ENCODE data around the gene PHLDB2. TPM values are rescaled to one million over a fixed set of nuclear protein-coding genes. Genes with fewer than 3 reads are reported as not detected.

The PHLDB2 gene
- total RNA-seq, 1 experiment from 2014 or later: 90.1 TPM

DNA sequence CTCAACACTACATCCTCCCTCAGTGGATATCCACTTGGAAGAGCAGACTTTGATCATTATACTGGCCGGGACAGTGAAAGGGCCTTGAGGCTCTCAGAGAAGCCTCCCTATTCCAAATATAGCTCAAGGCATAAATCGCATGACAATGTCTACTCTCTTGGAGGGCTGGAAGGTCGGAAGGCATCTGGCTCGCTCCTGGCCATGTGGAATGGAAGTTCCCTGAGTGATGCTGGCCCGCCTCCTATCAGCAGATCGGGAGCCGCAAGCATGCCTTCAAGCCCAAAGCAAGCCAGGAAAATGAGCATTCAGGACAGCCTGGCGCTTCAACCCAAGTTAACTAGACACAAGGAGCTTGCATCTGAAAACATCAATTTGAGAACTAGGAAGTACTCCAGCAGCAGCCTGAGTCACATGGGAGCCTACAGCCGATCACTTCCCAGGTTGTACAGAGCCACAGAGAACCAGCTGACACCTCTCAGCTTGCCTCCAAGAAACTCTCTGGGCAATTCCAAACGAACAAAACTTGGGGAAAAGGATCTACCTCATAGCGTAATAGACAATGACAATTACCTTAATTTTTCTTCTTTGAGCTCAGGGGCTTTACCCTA, 25.4 kb downstream of the PHLDB2 start:
- Histone ChIP-seq H3K4me2 (ENCODE audit: low read length) (no peak overlapping the region), H3K27me3 (ENCODE audit: low read length) (no peaks in the 10 kb centered on the region), H2AFZ (ENCODE audit: low read length) (no peak overlapping the region), H3K4me3 (ENCODE audit: low read length) (no peak overlapping the region), H3K4me1 (ENCODE audit: insufficient read depth, low read length) (peaks cover 13% of the 10 kb centered on the region; the same call in 1 of the 2 replicates), H4K20me1 (ENCODE audit: low read length) (peaks cover 24% of the 10 kb centered on the region; the same call in 1 of the 2 replicates), H3F3A (ENCODE audit: low read length, unreplicated experiment) (no peaks in the 10 kb centered on the region), H3K9me2 (replicated peaks; ENCODE audit: low read length) (no peaks in the 10 kb centered on the region), H3K27ac (ENCODE audit: low read length) (no peak overlapping the region), H3K36me3 (ENCODE audit: low read depth, low read length) (peaks cover 58% of the 10 kb centered on the region), H3K9me3 (ENCODE audit: low read length) (no peaks in the 10 kb centered on the region), H3K9ac (ENCODE audit: low read length) (no peak overlapping the region), H3K79me2 (ENCODE audit: low read length) (peaks cover 100% of the 10 kb centered on the region)
- BruUV-seq (replicated peaks): TSS peak; percentile 30
- intact Hi-C loops (cut with micrococcal nuclease): no loop called here
- TF ChIP-seq EZH2 (IDR thresholded peaks at IDR 0.05; ENCODE audit: low read length, unreplicated experiment) (no peak), EZH2phosphoT487 (IDR thresholded peaks at IDR 0.05; ENCODE audit: borderline replicate concordance, low read length) (no peak), CTCF (conservative IDR thresholded peaks at IDR 0.05; ENCODE audit: low read depth, low read length) (no peak)
- DNase-seq (no peak), ATAC-seq (no peak)
- ChIA-PET POLR2A (ENCODE audit: unreplicated experiment) (interaction anchor here (0.5 to 0.6 kb wide), 2 partner anchors 112 to 129 kb away, joined by 3 to 5 read pairs; no protein-coding TSS in a partner anchor), CTCF (no interaction called here)

- Histone ChIP-seq H3K9ac (ENCODE audit: low read length) (no peak overlapping the region), H2AFZ (ENCODE audit: low read length) (no peak overlapping the region), H3K4me3 (ENCODE audit: low read length) (no peak overlapping the region), H3K4me1 (ENCODE audit: insufficient read depth, low read length) (peaks cover 23% of the 10 kb centered on the region), H3F3A (ENCODE audit: low read length, unreplicated experiment) (no peaks in the 10 kb centered on the region), H3K4me2 (ENCODE audit: low read length) (no peak overlapping the region), H3K36me3 (ENCODE audit: low read depth, low read length) (peaks cover 51% of the 10 kb centered on the region), H3K27me3 (ENCODE audit: low read length) (no peaks in the 10 kb centered on the region), H3K79me2 (ENCODE audit: low read length) (peaks cover 100% of the 10 kb centered on the region), H3K9me2 (replicated peaks; ENCODE audit: low read length) (no peaks in the 10 kb centered on the region), H3K27ac (ENCODE audit: low read length) (no peak overlapping the region), H3K9me3 (ENCODE audit: low read length) (no peaks in the 10 kb centered on the region), H4K20me1 (ENCODE audit: low read length) (peaks cover 24% of the 10 kb centered on the region; the same call in 1 of the 2 replicates)
- no peak for TF ChIP-seq EZH2 (IDR thresholded peaks at IDR 0.05; ENCODE audit: low read length, unreplicated experiment)
- TF ChIP-seq EZH2phosphoT487 (IDR thresholded peaks at IDR 0.05; ENCODE audit: borderline replicate concordance, low read length): no peak
- TF ChIP-seq CTCF (conservative IDR thresholded peaks at IDR 0.05; ENCODE audit: low read depth, low read length): no peak
- ATAC-seq (peak; percentile 53), DNase-seq (peak; percentile 32)
- intact Hi-C loops (cut with micrococcal nuclease): no loop called here
- BruUV-seq (replicated peaks): no TSS peak
- CTCF ChIA-PET: interaction anchor here (0.5 to 0.6 kb wide), 2 partner anchors 168 to 217 kb away, joined by 3 to 4 read pairs; no protein-coding TSS in a partner anchor
- POLR2A ChIA-PET (ENCODE audit: unreplicated experiment): no interaction called here
Measured at GRCh38 chr3:111885578-111885977, 26.5 kb downstream of the PHLDB2 start.

- no peaks in the 10 kb centered on the region for H3K9me2 ChIP-seq (replicated peaks; ENCODE audit: low read length)
- H3K27ac ChIP-seq (ENCODE audit: low read length): peak overlapping the region; percentile 1; the same call in 1 of the 2 replicates
- H3K4me1 ChIP-seq (ENCODE audit: insufficient read depth, low read length): peaks cover 39% of the 10 kb centered on the region
- no TSS peak for BruUV-seq (replicated peaks)
- H2AFZ ChIP-seq (ENCODE audit: low read length): no peak overlapping the region
- CTCF ChIA-PET: no interaction called here
- no peaks in the 10 kb centered on the region for H3F3A ChIP-seq (ENCODE audit: low read length, unreplicated experiment)
- TF ChIP-seq EZH2phosphoT487 (IDR thresholded peaks at IDR 0.05; ENCODE audit: borderline replicate concordance, low read length): no peak
- no peak for TF ChIP-seq EZH2 (IDR thresholded peaks at IDR 0.05; ENCODE audit: low read length, unreplicated experiment)
- TF ChIP-seq CTCF (conservative IDR thresholded peaks at IDR 0.05; ENCODE audit: low read depth, low read length): no peak
- H3K27me3 ChIP-seq (ENCODE audit: low read length): no peaks in the 10 kb centered on the region
- peaks cover 34% of the 10 kb centered on the region for H3K36me3 ChIP-seq (ENCODE audit: low read depth, low read length)
- H3K4me2 ChIP-seq (ENCODE audit: low read length): peak overlapping the region; percentile 1; the same call in 1 of the 2 replicates
- peaks cover 21% of the 10 kb centered on the region; the same call in 1 of the 2 replicates for H4K20me1 ChIP-seq (ENCODE audit: low read length)
- H3K4me3 ChIP-seq (ENCODE audit: low read length): no peak overlapping the region
- DNase-seq: peak; percentile 60
- H3K9me3 ChIP-seq (ENCODE audit: low read length): no peaks in the 10 kb centered on the region
- ATAC-seq: peak; percentile 60
- peaks cover 92% of the 10 kb centered on the region for H3K79me2 ChIP-seq (ENCODE audit: low read length)
- intact Hi-C loops (cut with micrococcal nuclease): loop anchor here (1.0 to 2.0 kb wide), 2 partner anchors 15 to 30 kb away; no protein-coding TSS in a partner anchor
- H3K9ac ChIP-seq (ENCODE audit: low read length): no peak overlapping the region
- POLR2A ChIA-PET (ENCODE audit: unreplicated experiment): no interaction called here
Measured at GRCh38 chr3:111890051-111890580, 31.1 kb downstream of the PHLDB2 start.

All from PC-3 (cell line).